A673 (cell line): Measurements from ENCODE around the gene FAM120B. TPM values are rescaled to one million over a fixed set of nuclear protein-coding genes. Genes with fewer than 3 reads are reported as not detected.

ENCODE experiments used
- BruUV-seq: library from RNA; stranded (reverse); fragments of 400-500 nt; replicated peaks from 2 replicates; lab custom pipeline; 2021; lab: Mats Ljungman, UMichigan
- CTCF ChIA-PET: fragments of 300-600 bp; sonication (Branson Sonifier 250); formaldehyde crosslinking; loops from one replicate; lab custom pipeline; 2022; ENCODE audit warnings: antibody characterized with exemption; lab: Charles Lee
- POLR2A ChIA-PET: fragments of 300-600 bp; sonication (Branson Sonifier 250); formaldehyde crosslinking; loops from one replicate; lab custom pipeline; 2022; ENCODE audit warnings: antibody characterized with exemption; ENCODE audit not compliant: low non-redundant PET; lab: Charles Lee
- DNase-seq: peaks from one replicate; pipeline ENCODE4 v3.0.0-alpha.2; 2015; ENCODE audit warnings: low spot score
- H3K27ac ChIP-seq: fragments of 200-600 bp; sonication (generic); 2 replicates; pipeline ENCODE4 v1.5.1; 2016; ENCODE audit warnings: mixed run types, low read depth, mild to moderate bottlenecking, mixed read lengths, antibody characterized with exemption, low read length; ENCODE audit not compliant: poor library complexity, severe bottlenecking
- H3K27me3 ChIP-seq: fragments of 200-600 bp; sonication (generic); replicated peaks from 2 replicates; pipeline ENCODE4 v1.6.1; 2017; ENCODE audit warnings: mixed run types, low read depth, mild to moderate bottlenecking, mixed read lengths, antibody characterized with exemption, low read length; ENCODE audit not compliant: insufficient read depth, poor library complexity
- H3K36me3 ChIP-seq: fragments of 200-600 bp; sonication (generic); 2 replicates; pipeline ENCODE4 v1.6.1; 2016; ENCODE audit warnings: mixed run types, mild to moderate bottlenecking, mixed read lengths, antibody characterized with exemption, low read length; ENCODE audit not compliant: insufficient read depth, poor library complexity, severe bottlenecking
- H3K4me1 ChIP-seq: fragments of 200-600 bp; sonication (generic); 2 replicates; pipeline ENCODE4 v1.6.1; 2017; ENCODE audit warnings: mixed run types, mild to moderate bottlenecking, mixed read lengths, antibody characterized with exemption, low read length; ENCODE audit not compliant: insufficient read depth, poor library complexity, severe bottlenecking
- H3K4me3 ChIP-seq: fragments of 200-600 bp; sonication (generic); 2 replicates; pipeline ENCODE4 v1.5.1; 2016; ENCODE audit warnings: low read depth, mixed run types, mild to moderate bottlenecking, mixed read lengths, low read length; ENCODE audit not compliant: poor library complexity, severe bottlenecking
- H3K9me3 ChIP-seq: fragments of 200-600 bp; sonication (generic); 2 replicates; pipeline ENCODE4 v1.6.1; 2016; ENCODE audit warnings: mixed run types, low read depth, mild to moderate bottlenecking, mixed read lengths, antibody characterized with exemption, low read length; ENCODE audit not compliant: poor library complexity, severe bottlenecking
- CTCF ChIP-seq: fragments of 300-800, 200-600 bp; sonication (generic); conservative IDR thresholded peaks from 2 replicates; pipeline ENCODE4 v1.5.1; 2017; ENCODE audit warnings: low read depth, mild to moderate bottlenecking, antibody characterized with exemption, low read length, moderate library complexity, mixed read lengths
- EZH2 ChIP-seq: fragments of 200-600 bp; sonication (generic); IDR thresholded peaks from 2 replicates; pipeline ENCODE4 v1.6.1; 2017; ENCODE audit warnings: borderline replicate concordance, low read depth, mild to moderate bottlenecking, mixed read lengths, antibody characterized with exemption, low read length; ENCODE audit not compliant: poor library complexity, severe bottlenecking
- intact Hi-C: fragments of 100-400 bp; cut with micrococcal nuclease; formaldehyde crosslinking; loops from one replicate; pipeline ENCODE4 v1.10.0; 2022; ENCODE audit not compliant: unreplicated experiment
- microRNA-seq: library from miRNA; unstranded; fragments of <30 nt; microRNA quantifications from one replicate; pipeline ENCODE4 v1.2.0, GENCODE V29; 2021
- total RNA-seq: library from RNA; stranded (reverse); gene quantifications from 2 replicates; pipeline ENCODE4 v1.2.3, GENCODE V29; 2021

FAM120B gene
- total RNA-seq, 1 experiment from 2014 or later = 31.6 TPM

GRCh38 chr6:170454512-170455285 is 148.1 kb downstream of the FAM120B start:
- H3K27me3 ChIP-seq = peaks cover 9% of the 10 kb centered on the region
- intact Hi-C loops = no loop called here
- no TSS peak for BruUV-seq
- no peaks in the 10 kb centered on the region for H3K36me3 ChIP-seq
- TF ChIP-seq EZH2 (no peak), CTCF (no peak)
- H3K27ac ChIP-seq = no peak overlapping the region
- no peak overlapping the region for H3K4me3 ChIP-seq
- H3K9me3 ChIP-seq = no peaks in the 10 kb centered on the region
- DNase-seq = no peak
- CTCF ChIA-PET = no interaction called here
- H3K4me1 ChIP-seq = no peaks in the 10 kb centered on the region
- POLR2A ChIA-PET = no interaction called here

GRCh38 chr6:170455335-170455979 is 148.9 kb downstream of the FAM120B start:
- ChIA-PET POLR2A (no interaction called here), CTCF (no interaction called here)
- TF ChIP-seq CTCF (no peak), EZH2 (no peak)
- Histone ChIP-seq H3K4me1 (no peaks in the 10 kb centered on the region), H3K27ac (no peak overlapping the region), H3K36me3 (no peaks in the 10 kb centered on the region), H3K9me3 (no peaks in the 10 kb centered on the region), H3K4me3 (no peak overlapping the region), H3K27me3 (peaks cover 17% of the 10 kb centered on the region)
- intact Hi-C loops = no loop called here
- no peak for DNase-seq
- no TSS peak for BruUV-seq

- no peak for TF ChIP-seq CTCF
- TF ChIP-seq EZH2 = no peak
- Histone ChIP-seq H3K36me3 (no peaks in the 10 kb centered on the region), H3K4me3 (no peak overlapping the region), H3K9me3 (no peaks in the 10 kb centered on the region), H3K27ac (no peak overlapping the region), H3K27me3 (peaks cover 21% of the 10 kb centered on the region), H3K4me1 (no peaks in the 10 kb centered on the region)
- intact Hi-C loops = no loop called here
- ChIA-PET POLR2A (no interaction called here), CTCF (no interaction called here)
- DNase-seq = no peak
- no TSS peak for BruUV-seq
Measured at GRCh38 chr6:170456334-170456733, 149.8 kb downstream of the FAM120B start.

Small RNAs within 50 kb of the gene (microRNA-seq; reads per million reads assigned to microRNA genes)
- 1.3 reads per million for gene MIR4644

Other genes with a start within 250 kb of the FAM120B start
- 1.1 and 1.2 TPM in 2 replicates for gene DLL1, start 15.7 kb upstream of the FAM120B start, total RNA-seq
- gene PSMB1, start 246.5 kb downstream of the FAM120B start, total RNA-seq = 356 and 358 TPM in 2 replicates
- gene TBP, start 247.6 kb downstream of the FAM120B start, total RNA-seq = 21.7 and 23.7 TPM in 2 replicates